ENCODE data around the gene SNRNP48.

SNRNP48 gene

DNA sequence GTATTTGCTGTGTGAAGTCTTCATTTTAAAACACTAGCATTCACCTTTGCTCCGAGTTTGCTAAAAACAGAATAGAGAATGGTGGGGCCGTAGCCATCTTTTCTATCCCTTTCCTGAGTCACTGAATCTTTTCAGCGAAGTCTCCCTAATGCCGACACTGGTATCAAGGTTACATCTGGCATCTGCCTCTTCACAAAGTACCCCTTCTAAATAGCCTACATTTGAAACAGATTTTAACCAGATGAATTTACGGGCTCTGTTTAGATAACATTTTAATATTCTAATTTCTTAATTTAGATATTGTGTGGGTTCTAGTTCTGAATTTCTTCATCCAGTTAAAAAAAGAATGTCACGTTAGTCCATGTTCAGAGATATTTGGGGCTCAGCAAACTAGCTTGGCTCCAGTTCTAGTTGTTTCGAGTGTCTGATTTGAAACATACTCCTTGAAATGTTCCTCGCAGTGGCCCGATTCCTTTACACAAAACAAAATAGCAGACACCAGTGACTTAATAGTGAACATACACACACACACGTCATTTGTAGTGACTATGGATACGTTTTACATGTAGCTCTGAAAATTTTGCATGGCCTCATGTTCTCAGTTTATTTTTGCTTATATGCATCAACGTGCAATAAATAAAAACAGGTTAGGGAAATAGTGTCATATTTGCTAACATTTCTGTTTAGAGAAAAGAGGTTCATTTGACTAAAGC lies 33.4 kb upstream of the SNRNP48 start:
- no peaks in the 10 kb centered on the region for H3K9me3 ChIP-seq (ENCODE audit: control insufficient read depth, insufficient read depth, low read depth, low read length)
- TF ChIP-seq, protein P1, sequence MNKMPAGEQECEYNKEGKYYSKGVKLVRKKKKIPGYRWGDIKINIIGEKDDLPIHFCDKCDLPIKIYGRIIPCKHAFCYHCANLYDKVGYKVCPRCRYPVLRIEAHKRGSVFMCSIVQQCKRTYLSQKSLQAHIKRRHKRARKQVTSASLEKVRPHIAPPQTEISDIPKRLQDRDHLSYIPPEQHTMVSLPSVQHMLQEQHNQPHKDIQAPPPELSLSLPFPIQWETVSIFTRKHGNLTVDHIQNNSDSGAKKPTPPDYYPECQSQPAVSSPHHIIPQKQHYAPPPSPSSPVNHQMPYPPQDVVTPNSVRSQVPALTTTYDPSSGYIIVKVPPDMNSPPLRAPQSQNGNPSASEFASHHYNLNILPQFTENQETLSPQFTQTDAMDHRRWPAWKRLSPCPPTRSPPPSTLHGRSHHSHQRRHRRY (tag by site-specific recombination; IDR thresholded peaks at IDR 0.05): no peak
- no peak for TF ChIP-seq ZNF266 (tag by site-specific recombination; IDR thresholded peaks at IDR 0.05; ENCODE audit: low read depth)
- no peak overlapping the region for H3K4me3 ChIP-seq (ENCODE audit: low read depth, low read length)
- POLR2A ChIA-PET: interaction anchor here (2.4 kb wide), 1 partner anchor 167 kb away, joined by 5 read pairs; the partner anchor contains the start of genes CAGE1 and RIOK1
- peaks cover 34 to 56% of the 10 kb centered on the region in 2 experiments for H3K36me3 ChIP-seq (ENCODE audit: control insufficient read depth in 2 of 2, insufficient read depth in 1 of 2, low read length in 2 of 2)
- no peak overlapping the region for H3K27ac ChIP-seq (ENCODE audit: extremely low read depth, low read depth, low read length)
- CTCF ChIA-PET: interaction anchor here (0.6 kb wide), 1 partner anchor 880 kb away, joined by 3 read pairs; no protein-coding TSS in a partner anchor
- H3K4me1 ChIP-seq (ENCODE audit: control insufficient read depth, insufficient read depth, low read length): no peaks in the 10 kb centered on the region

DNA sequence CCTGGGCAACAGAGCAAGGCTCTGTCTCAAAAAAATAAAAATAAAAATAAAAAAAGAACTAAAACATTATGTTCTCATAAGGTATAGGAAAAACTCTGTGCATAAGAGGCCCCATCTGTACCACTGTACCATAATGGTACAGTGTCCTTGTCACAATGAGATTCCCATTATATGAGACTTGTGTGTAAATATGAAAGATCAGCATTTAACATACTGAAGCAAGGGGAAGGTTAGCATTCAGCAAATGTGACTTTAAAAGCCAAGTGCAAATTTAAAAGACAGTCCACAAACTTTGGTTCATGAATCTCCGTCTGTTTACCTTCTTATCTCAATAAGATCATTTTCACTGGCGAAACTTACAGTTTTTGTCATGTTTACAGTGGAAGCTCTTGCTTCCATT lies 32.3 kb upstream of the SNRNP48 start:
- H3K27ac ChIP-seq (ENCODE audit: extremely low read depth, low read depth, low read length): no peak overlapping the region
- H3K36me3 ChIP-seq (ENCODE audit: control insufficient read depth in 2 of 2, insufficient read depth in 1 of 2, low read length in 2 of 2): peaks cover 34 to 64% of the 10 kb centered on the region in 2 experiments
- H3K4me1 ChIP-seq (ENCODE audit: control insufficient read depth, insufficient read depth, low read length): no peaks in the 10 kb centered on the region
- H3K9me3 ChIP-seq (ENCODE audit: control insufficient read depth, insufficient read depth, low read depth, low read length): no peaks in the 10 kb centered on the region
- no peak for TF ChIP-seq ZNF354C (tag by site-specific recombination; IDR thresholded peaks at IDR 0.05; ENCODE audit: borderline replicate concordance, low read depth)
- TF ChIP-seq, protein P2, sequence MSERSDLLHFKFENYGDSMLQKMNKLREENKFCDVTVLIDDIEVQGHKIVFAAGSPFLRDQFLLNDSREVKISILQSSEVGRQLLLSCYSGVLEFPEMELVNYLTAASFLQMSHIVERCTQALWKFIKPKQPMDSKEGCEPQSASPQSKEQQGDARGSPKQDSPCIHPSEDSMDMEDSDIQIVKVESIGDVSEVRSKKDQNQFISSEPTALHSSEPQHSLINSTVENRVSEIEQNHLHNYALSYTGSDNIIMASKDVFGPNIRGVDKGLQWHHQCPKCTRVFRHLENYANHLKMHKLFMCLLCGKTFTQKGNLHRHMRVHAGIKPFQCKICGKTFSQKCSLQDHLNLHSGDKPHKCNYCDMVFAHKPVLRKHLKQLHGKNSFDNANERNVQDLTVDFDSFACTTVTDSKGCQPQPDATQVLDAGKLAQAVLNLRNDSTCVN (tag by site-specific recombination; optimal IDR thresholded peaks at IDR 0.05): no peak
- TF ChIP-seq GLIS2 (tag by site-specific recombination; IDR thresholded peaks at IDR 0.05): no peak
- TF ChIP-seq, protein P3, sequence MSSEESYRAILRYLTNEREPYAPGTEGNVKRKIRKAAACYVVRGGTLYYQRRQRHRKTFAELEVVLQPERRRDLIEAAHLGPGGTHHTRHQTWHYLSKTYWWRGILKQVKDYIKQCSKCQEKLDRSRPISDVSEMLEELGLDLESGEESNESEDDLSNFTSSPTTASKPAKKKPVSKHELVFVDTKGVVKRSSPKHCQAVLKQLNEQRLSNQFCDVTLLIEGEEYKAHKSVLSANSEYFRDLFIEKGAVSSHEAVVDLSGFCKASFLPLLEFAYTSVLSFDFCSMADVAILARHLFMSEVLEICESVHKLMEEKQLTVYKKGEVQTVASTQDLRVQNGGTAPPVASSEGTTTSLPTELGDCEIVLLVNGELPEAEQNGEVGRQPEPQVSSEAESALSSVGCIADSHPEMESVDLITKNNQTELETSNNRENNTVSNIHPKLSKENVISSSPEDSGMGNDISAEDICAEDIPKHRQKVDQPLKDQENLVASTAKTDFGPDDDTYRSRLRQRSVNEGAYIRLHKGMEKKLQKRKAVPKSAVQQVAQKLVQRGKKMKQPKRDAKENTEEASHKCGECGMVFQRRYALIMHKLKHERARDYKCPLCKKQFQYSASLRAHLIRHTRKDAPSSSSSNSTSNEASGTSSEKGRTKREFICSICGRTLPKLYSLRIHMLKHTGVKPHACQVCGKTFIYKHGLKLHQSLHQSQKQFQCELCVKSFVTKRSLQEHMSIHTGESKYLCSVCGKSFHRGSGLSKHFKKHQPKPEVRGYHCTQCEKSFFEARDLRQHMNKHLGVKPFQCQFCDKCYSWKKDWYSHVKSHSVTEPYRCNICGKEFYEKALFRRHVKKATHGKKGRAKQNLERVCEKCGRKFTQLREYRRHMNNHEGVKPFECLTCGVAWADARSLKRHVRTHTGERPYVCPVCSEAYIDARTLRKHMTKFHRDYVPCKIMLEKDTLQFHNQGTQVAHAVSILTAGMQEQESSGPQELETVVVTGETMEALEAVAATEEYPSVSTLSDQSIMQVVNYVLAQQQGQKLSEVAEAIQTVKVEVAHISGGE (tag by site-specific recombination; conservative IDR thresholded peaks at IDR 0.05; ENCODE audit: low read depth): no peak
- no peak for TF ChIP-seq ZNF155 (tag by site-specific recombination; IDR thresholded peaks at IDR 0.05)
- TF ChIP-seq ZNF114 (tag by site-specific recombination; IDR thresholded peaks at IDR 0.05): no peak
- TF ChIP-seq ZNF530 (tag by site-specific recombination; IDR thresholded peaks at IDR 0.05; ENCODE audit: low read depth): no peak
- TF ChIP-seq ZNF707 (tag by site-specific recombination; IDR thresholded peaks at IDR 0.05): no peak
- ChIA-PET CTCF (interaction anchor here (0.6 to 0.7 kb wide), 3 partner anchors 265 to 881 kb away, joined by 3 to 4 read pairs (median 3); no protein-coding TSS in a partner anchor), POLR2A (interaction anchor here (2.4 kb wide), 1 partner anchor 168 kb away, joined by 5 read pairs; the partner anchor contains the start of genes CAGE1 and RIOK1)
- no peak overlapping the region for H3K4me3 ChIP-seq (ENCODE audit: low read depth, low read length)

DNA sequence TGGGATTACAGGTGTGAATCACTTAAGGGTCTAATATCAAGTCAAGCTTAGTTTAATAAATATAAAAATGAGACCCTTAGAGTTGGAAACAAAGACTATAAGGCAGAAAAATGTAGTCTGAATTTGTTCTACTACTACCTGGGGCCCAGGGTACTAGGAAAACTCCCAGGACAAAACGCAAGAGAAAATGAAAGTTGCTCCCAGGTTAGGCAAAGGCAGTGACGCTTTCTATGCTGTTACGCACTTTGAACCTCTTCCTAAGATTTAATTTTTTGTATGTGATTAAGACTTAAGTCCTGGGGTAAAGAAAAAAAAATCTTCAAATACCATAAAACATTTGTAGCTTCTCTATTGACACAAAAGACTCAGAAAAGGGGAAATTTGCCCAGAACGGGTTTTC lies 31.2 kb upstream of the SNRNP48 start:
- CTCF ChIA-PET: no interaction called here
- POLR2A ChIA-PET: interaction anchor here (0.6 kb wide), 1 partner anchor 591 kb away, joined by 4 read pairs; no protein-coding TSS in a partner anchor

More for the DNA sequence above, 31.2 kb upstream of the SNRNP48 start:
- Histone ChIP-seq H3K27ac (ENCODE audit: extremely low read depth, low read depth, low read length) (no peak overlapping the region), H3K4me1 (ENCODE audit: control insufficient read depth, insufficient read depth, low read length) (no peaks in the 10 kb centered on the region), H3K36me3 (ENCODE audit: control insufficient read depth in 2 of 2, insufficient read depth in 1 of 2, low read length in 2 of 2) (peaks cover 45 to 75% of the 10 kb centered on the region in 2 experiments), H3K4me3 (ENCODE audit: low read depth, low read length) (no peak overlapping the region), H3K9me3 (ENCODE audit: control insufficient read depth, insufficient read depth, low read depth, low read length) (no peaks in the 10 kb centered on the region)
- TF ChIP-seq, protein P4, sequence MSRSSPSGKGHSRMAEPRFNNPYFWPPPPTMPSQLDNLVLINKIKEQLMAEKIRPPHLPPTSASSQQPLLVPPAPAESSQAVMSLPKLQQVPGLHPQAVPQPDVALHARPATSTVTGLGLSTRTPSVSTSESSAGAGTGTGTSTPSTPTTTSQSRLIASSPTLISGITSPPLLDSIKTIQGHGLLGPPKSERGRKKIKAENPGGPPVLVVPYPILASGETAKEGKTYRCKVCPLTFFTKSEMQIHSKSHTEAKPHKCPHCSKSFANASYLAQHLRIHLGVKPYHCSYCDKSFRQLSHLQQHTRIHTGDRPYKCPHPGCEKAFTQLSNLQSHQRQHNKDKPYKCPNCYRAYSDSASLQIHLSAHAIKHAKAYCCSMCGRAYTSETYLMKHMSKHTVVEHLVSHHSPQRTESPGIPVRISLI (tag by site-specific recombination; IDR thresholded peaks at IDR 0.05): no peak
- TF ChIP-seq ZNF274 (IDR thresholded peaks at IDR 0.05; ENCODE audit: low read length) (no peak), ZNF274 (tag by site-specific recombination; IDR thresholded peaks at IDR 0.05; ENCODE audit: borderline replicate concordance) (no peak), ZNF76 (tag by site-specific recombination; IDR thresholded peaks at IDR 0.05; ENCODE audit: borderline replicate concordance, low read depth) (no peak), ZNF677 (tag by site-specific recombination; IDR thresholded peaks at IDR 0.05) (no peak)
